ENCODE measurements around the gene ZNF830.
"Not testable (repeated sequence)": the region's sequence is repeated elsewhere in the genome, so short reads cannot be mapped to it uniquely, and the experiment has no call there.

DNA sequence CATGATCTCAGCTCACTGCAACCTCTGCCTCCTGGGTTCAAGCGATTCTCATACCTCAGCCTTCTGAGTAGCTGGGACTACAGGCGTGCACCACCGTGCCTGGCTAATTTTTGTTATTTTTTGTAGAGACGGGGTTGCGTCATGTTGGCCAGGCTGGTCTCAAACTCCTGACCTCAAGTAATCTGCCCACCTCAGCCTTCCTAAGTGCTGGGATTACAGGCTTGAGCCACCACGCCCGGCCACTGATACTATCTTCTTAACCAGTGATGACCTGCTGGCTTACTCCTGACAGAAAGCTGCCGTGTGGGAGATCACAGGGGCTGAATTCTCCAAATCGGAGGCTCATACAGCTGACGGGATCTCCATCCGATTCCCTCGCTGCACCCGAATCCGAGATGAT, 39.6 kb downstream of the ZNF830 start:
- TF ChIP-seq, protein P1, sequence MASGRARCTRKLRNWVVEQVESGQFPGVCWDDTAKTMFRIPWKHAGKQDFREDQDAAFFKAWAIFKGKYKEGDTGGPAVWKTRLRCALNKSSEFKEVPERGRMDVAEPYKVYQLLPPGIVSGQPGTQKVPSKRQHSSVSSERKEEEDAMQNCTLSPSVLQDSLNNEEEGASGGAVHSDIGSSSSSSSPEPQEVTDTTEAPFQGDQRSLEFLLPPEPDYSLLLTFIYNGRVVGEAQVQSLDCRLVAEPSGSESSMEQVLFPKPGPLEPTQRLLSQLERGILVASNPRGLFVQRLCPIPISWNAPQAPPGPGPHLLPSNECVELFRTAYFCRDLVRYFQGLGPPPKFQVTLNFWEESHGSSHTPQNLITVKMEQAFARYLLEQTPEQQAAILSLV (tag; IDR thresholded peaks at IDR 0.05): not testable (repeated sequence)
- TF ChIP-seq RNF2 (IDR thresholded peaks at IDR 0.05); ZNF384 (IDR thresholded peaks at IDR 0.05; ENCODE audit: low read depth, low read length); RAD21 (CRISPR knock-in tag; conservative IDR thresholded peaks at IDR 0.05 in 1 of 2, IDR thresholded peaks at IDR 0.05 in 1 of 2); NR3C1 (CRISPR knock-in tag; IDR thresholded peaks at IDR 0.05); ZNF282 (CRISPR knock-in tag; IDR thresholded peaks at IDR 0.05); IRF2 (CRISPR knock-in tag; IDR thresholded peaks at IDR 0.05); ZNF431 (CRISPR knock-in tag; IDR thresholded peaks at IDR 0.05): not testable (repeated sequence)

All from K562 (cell line).